GM13976 (cell line): ENCODE measurements around the gene FPR2.

Experiments
- DNase-seq: peaks from one replicate; pipeline ENCODE4 v3.0.0; 2012; ENCODE audit warnings: low spot score
- CTCF ChIP-seq: IDR thresholded peaks from 2 replicates; pipeline ENCODE4 v1.5.1; 2012; ENCODE audit warnings: borderline replicate concordance, mild to moderate bottlenecking; ENCODE audit not compliant: insufficient read depth; ENCODE audit errors: extremely low read depth, missing control alignments, control extremely low read depth
- in situ Hi-C: fragments of 300-500 bp; cut with MboI; formaldehyde crosslinking; loops from one replicate; pipeline ENCODE4 v1.12.0; 2022; ENCODE audit warnings: low sequenced_read_pairs, mixed read lengths, inconsistent platforms; ENCODE audit not compliant: unreplicated experiment

The FPR2 gene

DNA sequence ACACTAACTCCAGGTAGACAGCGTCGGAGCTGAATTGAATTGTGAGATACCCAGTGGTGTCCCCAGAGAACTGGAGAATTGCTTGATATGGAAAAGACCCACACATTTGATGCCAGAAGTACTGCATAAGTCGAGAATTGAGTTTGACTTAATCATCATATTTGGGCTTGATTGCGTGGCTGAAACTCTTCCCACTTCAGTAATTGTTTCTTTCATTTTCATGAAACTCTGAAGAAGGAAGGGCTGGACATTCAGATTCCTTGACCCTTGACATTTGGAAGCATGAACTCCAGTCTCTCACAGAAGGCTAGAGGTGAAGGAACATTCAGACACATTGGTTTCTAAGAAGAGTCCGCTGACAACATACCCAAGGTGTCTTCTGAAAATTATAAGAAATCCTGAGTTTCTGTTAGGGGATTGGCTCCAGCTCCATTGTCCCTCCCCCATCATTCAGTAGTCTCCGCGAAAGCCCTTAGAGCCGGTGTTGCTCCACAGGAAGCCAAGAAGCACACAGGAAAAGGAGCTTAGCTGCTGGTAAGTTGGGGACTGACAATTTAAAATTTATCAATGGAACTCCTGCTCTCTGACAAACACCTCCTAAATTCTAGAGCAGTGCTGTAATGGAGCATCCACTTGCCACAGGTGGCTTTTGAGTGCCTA, at the start of gene FPR2:
TSS of gene FPR2 (plus strand) at position 484 of the 660 bp plus-strand sequence. CDS start 7,479 bp downstream, outside the sequence.
- in situ Hi-C loops = no loop called here
- TF ChIP-seq CTCF = no peak
- DNase-seq = no peak

DNA sequence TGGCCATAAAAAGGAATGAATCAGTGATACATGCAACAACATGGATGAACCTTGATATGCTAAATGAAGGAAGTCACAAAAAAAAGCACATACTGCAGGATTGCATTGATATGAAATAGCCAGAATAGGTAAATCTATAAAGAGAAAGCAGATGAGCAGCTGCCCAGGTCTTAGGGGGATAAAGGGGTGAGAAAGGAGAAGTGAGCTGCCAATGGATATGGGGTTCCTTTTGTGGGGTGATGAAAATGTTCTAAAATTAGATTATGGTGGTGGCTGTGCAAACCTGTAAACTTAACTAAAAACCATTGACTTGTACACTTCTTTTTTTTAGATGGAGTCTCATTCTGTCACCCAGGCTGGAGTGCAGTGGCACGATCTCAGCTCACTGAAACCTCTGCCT, 49.3 kb upstream of the FPR2 start:
- in situ Hi-C loops = no loop called here
- no peak for TF ChIP-seq CTCF
- DNase-seq = no peak

- TF ChIP-seq CTCF = peak; percentile 43
- DNase-seq = peak; percentile 54
- in situ Hi-C loops = no loop called here
Observed at GRCh38 chr19:51712461-51713081, 48.4 kb upstream of the FPR2 start.

- in situ Hi-C loops = no loop called here
- no peak for TF ChIP-seq CTCF
- no peak for DNase-seq
Observed at GRCh38 chr19:51713319-51714285, 47.4 kb upstream of the FPR2 start.

- in situ Hi-C loops = no loop called here
- DNase-seq = no peak
- TF ChIP-seq CTCF = no peak
Observed at GRCh38 chr19:51714848-51715247, 46.1 kb upstream of the FPR2 start.

DNA sequence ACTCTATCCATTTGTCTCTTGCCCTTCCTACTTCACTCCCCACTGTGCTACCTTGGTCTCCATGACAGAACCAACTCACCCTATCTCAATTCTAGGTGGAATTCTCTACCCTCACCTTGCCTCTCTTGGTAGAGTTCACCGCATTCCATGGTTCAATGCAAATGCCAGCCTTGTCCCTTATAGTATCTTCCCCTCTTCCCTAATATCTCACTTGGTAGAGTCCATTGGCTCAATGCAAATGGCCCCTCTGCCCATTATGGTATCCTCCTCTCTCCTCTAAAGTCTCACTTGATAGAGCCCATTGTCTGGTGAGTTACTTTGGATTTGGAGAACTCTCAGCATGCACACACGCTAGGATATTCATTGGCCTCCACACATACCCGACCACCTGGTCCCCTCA, 45.1 kb upstream of the FPR2 start:
- no peak for TF ChIP-seq CTCF
- DNase-seq = no peak
- in situ Hi-C loops = no loop called here
